H9 (cell line): ENCODE results near the gene ICE1. TPM values are rescaled to one million over a fixed set of nuclear protein-coding genes. Genes with fewer than 3 reads are reported as not detected.

Experiments
- DNase-seq: peaks from one replicate; pipeline ENCODE4 v3.0.0-alpha.2; 2017
- H2AFZ ChIP-seq: one replicate; pipeline ENCODE4 v1.6.1; 2013; ENCODE audit warnings: mild to moderate bottlenecking, low read length, control low read depth, moderate library complexity
- H2AK5ac ChIP-seq: 2 replicates; pipeline ENCODE4 v1.6.1; 2013; ENCODE audit warnings: low read length, control low read depth, mixed read lengths; ENCODE audit not compliant: insufficient read length
- H2BK120ac ChIP-seq: one replicate; pipeline ENCODE4 v1.6.1; 2013; ENCODE audit warnings: low read depth, mild to moderate bottlenecking, low read length, control low read depth, inconsistent platforms; ENCODE audit not compliant: poor library complexity, severe bottlenecking
- H2BK12ac ChIP-seq: 2 replicates; pipeline ENCODE4 v1.6.1; 2013; ENCODE audit warnings: low read length, control low read depth, mixed read lengths, low read depth; ENCODE audit not compliant: insufficient read length
- H2BK15ac ChIP-seq: 2 replicates; pipeline ENCODE4 v1.6.1; 2013; ENCODE audit warnings: low read depth, low read length, control low read depth
- H2BK20ac ChIP-seq: one replicate; pipeline ENCODE4 v1.6.1; 2013; ENCODE audit warnings: low read depth, mild to moderate bottlenecking, low read length, control low read depth, inconsistent platforms; ENCODE audit not compliant: poor library complexity, severe bottlenecking
- H2BK5ac ChIP-seq: 2 replicates; pipeline ENCODE4 v1.6.1; 2013; ENCODE audit warnings: low read length, control low read depth, mixed read lengths; ENCODE audit not compliant: insufficient read length
- H3K14ac ChIP-seq: 2 replicates; pipeline ENCODE4 v1.6.1; 2013; ENCODE audit warnings: low read length, control low read depth; ENCODE audit not compliant: insufficient read depth
- H3K18ac ChIP-seq: 2 replicates; pipeline ENCODE4 v1.6.1; 2013; ENCODE audit warnings: low read depth, mild to moderate bottlenecking, mixed read lengths, low read length, control low read depth; ENCODE audit not compliant: insufficient read length
- H3K23ac ChIP-seq: 2 replicates; pipeline ENCODE4 v1.6.1; 2013; ENCODE audit warnings: low read length, control low read depth, mixed read lengths, low read depth; ENCODE audit not compliant: insufficient read length
- H3K23me2 ChIP-seq: 2 replicates; pipeline ENCODE4 v1.6.1; 2013; ENCODE audit warnings: low read depth, mild to moderate bottlenecking, mixed read lengths, low read length, control low read depth; ENCODE audit not compliant: insufficient read length, poor library complexity, severe bottlenecking
- H3K27ac ChIP-seq: 2 replicates; pipeline ENCODE4 v1.5.1; 2013; ENCODE audit warnings: low read length, control low read depth, mixed read lengths, low read depth; ENCODE audit not compliant: insufficient read length
- H3K27me3 ChIP-seq: 2 replicates; pipeline ENCODE4 v1.6.1; 2013; ENCODE audit warnings: low read length, control low read depth, inconsistent platforms; ENCODE audit not compliant: insufficient read depth
- H3K4ac ChIP-seq: 2 replicates; pipeline ENCODE4 v1.6.1; 2013; ENCODE audit warnings: low read depth, mild to moderate bottlenecking, control low read depth, inconsistent platforms, low read length, moderate library complexity
- H3K4me1 ChIP-seq: 2 replicates; pipeline ENCODE4 v1.6.1; 2013; ENCODE audit warnings: low read length, control low read depth, inconsistent platforms; ENCODE audit not compliant: insufficient read depth
- H3K4me2 ChIP-seq: 2 replicates; pipeline ENCODE4 v1.6.1; 2013; ENCODE audit warnings: low read length, control low read depth, mixed read lengths; ENCODE audit not compliant: insufficient read length, insufficient read depth
- H3K56ac ChIP-seq: 2 replicates; pipeline ENCODE4 v1.6.1; 2013; ENCODE audit warnings: low read depth, mild to moderate bottlenecking, mixed read lengths, low read length, control low read depth; ENCODE audit not compliant: insufficient read length
- H3K79me1 ChIP-seq: 2 replicates; pipeline ENCODE4 v1.6.1; 2013; ENCODE audit warnings: low read depth, mild to moderate bottlenecking, moderate library complexity, low read length, control low read depth, inconsistent platforms; ENCODE audit not compliant: insufficient read depth, poor library complexity, severe bottlenecking
- H3K79me2 ChIP-seq: 2 replicates; pipeline ENCODE4 v1.6.1; 2013; ENCODE audit warnings: low read length, control low read depth, inconsistent platforms; ENCODE audit not compliant: insufficient read depth
- H3K9ac ChIP-seq: 2 replicates; pipeline ENCODE4 v1.6.1; 2013; ENCODE audit warnings: low read length, control low read depth, mixed read lengths; ENCODE audit not compliant: insufficient read length; ENCODE audit errors: extremely low read depth
- H3K9me3 ChIP-seq: one replicate; pipeline ENCODE4 v1.6.1; 2013; ENCODE audit warnings: low read depth, low read length, inconsistent platforms; ENCODE audit not compliant: control insufficient read depth
- H3T11ph ChIP-seq: one replicate; pipeline ENCODE4 v1.6.1; 2013; ENCODE audit warnings: mild to moderate bottlenecking, low read length, control low read depth, inconsistent platforms
- H4K20me1 ChIP-seq: one replicate; pipeline ENCODE4 v1.6.1; 2013; ENCODE audit not compliant: control insufficient read depth, insufficient read length, insufficient read depth
- H4K5ac ChIP-seq: 2 replicates; pipeline ENCODE4 v1.6.1; 2013; ENCODE audit warnings: low read depth, mild to moderate bottlenecking, mixed read lengths, low read length, control low read depth; ENCODE audit not compliant: insufficient read length
- H4K8ac ChIP-seq: replicated peaks from 2 replicates; pipeline ENCODE4 v1.6.1; 2013; ENCODE audit warnings: low read length, control low read depth, mixed read lengths, low read depth; ENCODE audit not compliant: insufficient read length
- H4K91ac ChIP-seq: 2 replicates; pipeline ENCODE4 v1.6.1; 2013; ENCODE audit warnings: low read depth, mild to moderate bottlenecking, moderate library complexity, mixed read lengths, low read length, control low read depth; ENCODE audit not compliant: insufficient read length
- H3K27ac Mint-ChIP-seq, 3 experiments: 2 replicates in 2 of 3; 3 replicates in 1 of 3; pipeline ENCODE4 v1.8.0; 2020 to 2021; ENCODE audit warnings: mixed read lengths in 3 of 3, mild to moderate bottlenecking in 1 of 3, moderate library complexity in 1 of 3
- H3K27me3 Mint-ChIP-seq: 2 replicates; pipeline ENCODE4 v1.8.0; 2021; ENCODE audit warnings: low read depth, mild to moderate bottlenecking, moderate library complexity, mixed read lengths
- H3K36me3 Mint-ChIP-seq, 3 experiments: 2 replicates in 2 of 3; 3 replicates in 1 of 3; pipeline ENCODE4 v1.8.0; 2020 to 2021; ENCODE audit warnings: low read depth in 3 of 3, mixed read lengths in 3 of 3; ENCODE audit not compliant: insufficient read depth in 1 of 3
- H3K4me1 Mint-ChIP-seq, 2 experiments: 2 replicates each; pipeline ENCODE4 v1.8.0; 2020; ENCODE audit warnings: mixed read lengths in 2 of 2
- H3K4me3 Mint-ChIP-seq, 2 experiments: 2 replicates in 1 of 2; 3 replicates in 1 of 2; pipeline ENCODE4 v1.8.0; 2020 to 2021; ENCODE audit warnings: mild to moderate bottlenecking in 2 of 2, mixed read lengths in 2 of 2, moderate library complexity in 1 of 2
- H3K9me3 Mint-ChIP-seq, 2 experiments: 2 replicates in 1 of 2; 3 replicates in 1 of 2; pipeline ENCODE4 v1.8.0; 2020; ENCODE audit warnings: mild to moderate bottlenecking in 2 of 2, mixed read lengths in 2 of 2, moderate library complexity in 1 of 2
- WGBS: extraction: QIAGEN DNeasy Blood & Tissue Kit; methylation state at CpG from one replicate; pipeline ENCODE4 v1.1.7; 2013; ENCODE audit warnings: missing lambda C conversion rate, low lambda C conversion rate, mixed read lengths; ENCODE audit not compliant: insufficient read length; ENCODE audit errors: extremely low coverage; 5-methylcytosine and 5-hydroxymethylcytosine counted together
- total RNA-seq: library from RNA; stranded (reverse); gene quantifications from 2 replicates; pipeline ENCODE4 v1.2.1, GENCODE V29; 2021
- TF ChIP-seq, protein P1 (sequence below): fragments of 200-600 bp; sonication (generic); conservative IDR thresholded peaks from 3 replicates; pipeline ENCODE4 v1.8.0; 2021; ENCODE audit warnings: antibody characterized with exemption, mild to moderate bottlenecking

The ICE1 gene
- total RNA-seq, 1 experiment from 2014 or later: 45.1 TPM

DNA sequence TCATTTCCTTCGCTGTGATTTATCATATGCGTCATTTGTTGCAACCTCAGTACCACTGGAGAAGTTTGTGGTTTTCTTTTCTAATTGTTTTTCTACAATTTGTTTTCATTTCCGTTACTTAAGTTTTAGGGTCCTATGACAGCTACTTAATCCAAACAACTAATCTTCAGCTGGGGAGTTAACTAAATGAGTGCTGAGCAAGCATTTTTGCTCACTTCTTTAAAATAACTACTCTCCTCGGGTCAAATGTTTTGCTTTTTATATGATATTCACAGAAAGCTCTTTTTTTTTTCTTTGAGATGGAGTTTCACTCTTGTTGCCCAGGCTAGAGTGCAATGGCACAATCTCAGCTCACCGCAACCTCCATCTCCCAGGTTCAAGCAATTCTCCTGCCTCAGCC, 14.6 kb upstream of the ICE1 start:
- peaks cover 0 to 10% of the 10 kb centered on the region in 2 experiments; a peak in 2 of 4 replicates for H3K4me1 Mint-ChIP-seq
- H3K27me3 Mint-ChIP-seq: no peaks in the 10 kb centered on the region
- no peaks in the 10 kb centered on the region for H3K27me3 ChIP-seq
- H3T11ph ChIP-seq: no peak overlapping the region
- H4K5ac ChIP-seq: no peak overlapping the region
- no peak overlapping the region for H2BK120ac ChIP-seq
- H2BK20ac ChIP-seq: no peak overlapping the region
- H4K20me1 ChIP-seq: no peaks in the 10 kb centered on the region
- TF ChIP-seq, protein P1, sequence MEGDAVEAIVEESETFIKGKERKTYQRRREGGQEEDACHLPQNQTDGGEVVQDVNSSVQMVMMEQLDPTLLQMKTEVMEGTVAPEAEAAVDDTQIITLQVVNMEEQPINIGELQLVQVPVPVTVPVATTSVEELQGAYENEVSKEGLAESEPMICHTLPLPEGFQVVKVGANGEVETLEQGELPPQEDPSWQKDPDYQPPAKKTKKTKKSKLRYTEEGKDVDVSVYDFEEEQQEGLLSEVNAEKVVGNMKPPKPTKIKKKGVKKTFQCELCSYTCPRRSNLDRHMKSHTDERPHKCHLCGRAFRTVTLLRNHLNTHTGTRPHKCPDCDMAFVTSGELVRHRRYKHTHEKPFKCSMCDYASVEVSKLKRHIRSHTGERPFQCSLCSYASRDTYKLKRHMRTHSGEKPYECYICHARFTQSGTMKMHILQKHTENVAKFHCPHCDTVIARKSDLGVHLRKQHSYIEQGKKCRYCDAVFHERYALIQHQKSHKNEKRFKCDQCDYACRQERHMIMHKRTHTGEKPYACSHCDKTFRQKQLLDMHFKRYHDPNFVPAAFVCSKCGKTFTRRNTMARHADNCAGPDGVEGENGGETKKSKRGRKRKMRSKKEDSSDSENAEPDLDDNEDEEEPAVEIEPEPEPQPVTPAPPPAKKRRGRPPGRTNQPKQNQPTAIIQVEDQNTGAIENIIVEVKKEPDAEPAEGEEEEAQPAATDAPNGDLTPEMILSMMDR: no peak
- no peak overlapping the region for H3K14ac ChIP-seq
- H3K4ac ChIP-seq: no peak overlapping the region
- no peak overlapping the region for H3K56ac ChIP-seq
- no CpG with 5 or more reads among the region's 5 CpGs for WGBS
- H3K9ac ChIP-seq: no peak overlapping the region
- no peak overlapping the region for H3K4me3 Mint-ChIP-seq
- no peaks in the 10 kb centered on the region for H3K79me1 ChIP-seq
- no peaks in the 10 kb centered on the region for H3K79me2 ChIP-seq
- no peak overlapping the region for H2BK15ac ChIP-seq
- H3K36me3 Mint-ChIP-seq: peaks cover 16 to 39% (median 30%) of the 10 kb centered on the region in 3 experiments
- no peak overlapping the region for H2BK12ac ChIP-seq
- H3K9me3 ChIP-seq: peaks cover 20% of the 10 kb centered on the region
- H2AFZ ChIP-seq: no peak overlapping the region
- no peaks in the 10 kb centered on the region for H3K23me2 ChIP-seq
- H3K9me3 Mint-ChIP-seq: peaks cover 42 to 43% of the 10 kb centered on the region in 2 experiments
- H3K23ac ChIP-seq: no peak overlapping the region
- no peak overlapping the region for H3K27ac Mint-ChIP-seq
- no peak overlapping the region for H4K8ac ChIP-seq
- H3K18ac ChIP-seq: no peak overlapping the region
- H3K4me1 ChIP-seq: peaks cover 5% of the 10 kb centered on the region; the same call in 1 of the 2 replicates
- H3K27ac ChIP-seq: no peak overlapping the region
- H3K4me2 ChIP-seq: no peak overlapping the region
- no peak overlapping the region for H2AK5ac ChIP-seq
- no peak for DNase-seq
- no peak overlapping the region for H4K91ac ChIP-seq
- H2BK5ac ChIP-seq: no peak overlapping the region
